Ecto neural progenitor cell (in vitro differentiated cells): ENCODE measurements around the gene YRDC.
"Not testable (repeated sequence)": the region's sequence is repeated elsewhere in the genome, so short reads cannot be mapped to it uniquely, and the experiment has no call there.

Experiments
- DNase-seq: peaks from one replicate; pipeline ENCODE4 v3.0.0-alpha.2; 2018; ENCODE audit warnings: low spot score

YRDC gene

DNA sequence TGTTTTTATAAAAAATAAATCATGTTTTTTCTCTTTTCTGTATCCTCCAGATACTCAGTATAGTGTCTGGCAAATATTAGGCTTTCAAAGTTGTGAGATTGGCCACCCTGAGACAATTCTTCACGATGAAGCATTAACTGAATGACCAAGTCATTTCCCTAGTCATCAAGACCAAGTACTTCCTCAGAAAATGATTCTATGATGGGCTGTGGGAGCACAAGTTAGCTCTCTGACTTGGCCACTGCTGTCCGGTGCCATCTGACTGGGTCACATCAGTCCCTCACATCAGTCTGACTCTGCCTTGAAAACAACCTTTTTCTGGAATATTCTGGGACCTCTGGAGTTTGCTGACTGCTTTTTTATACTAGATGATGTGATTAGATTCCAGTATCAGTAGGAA, 13.5 kb upstream of the YRDC start:
- no peak for DNase-seq

DNA sequence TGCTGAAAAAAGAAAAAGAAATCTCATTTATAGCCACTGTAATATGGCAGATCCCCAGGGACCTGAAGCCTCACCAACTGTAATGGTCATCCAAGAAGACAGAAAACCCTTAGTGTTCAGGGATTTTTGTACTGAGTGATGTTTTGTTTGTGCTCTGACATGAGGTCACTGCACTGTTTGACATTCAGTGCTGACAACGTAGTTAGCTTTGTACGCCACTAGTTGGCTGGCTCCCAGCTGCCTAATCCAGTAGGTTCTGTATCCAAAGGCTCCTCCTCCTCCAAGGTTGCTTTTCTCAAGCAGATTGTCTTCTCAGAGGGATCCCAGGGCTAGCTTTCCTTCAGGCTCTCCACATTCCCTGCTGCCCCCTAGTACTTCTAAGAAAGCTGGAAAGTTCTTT, 9.5 kb upstream of the YRDC start:
- no peak for DNase-seq

DNA sequence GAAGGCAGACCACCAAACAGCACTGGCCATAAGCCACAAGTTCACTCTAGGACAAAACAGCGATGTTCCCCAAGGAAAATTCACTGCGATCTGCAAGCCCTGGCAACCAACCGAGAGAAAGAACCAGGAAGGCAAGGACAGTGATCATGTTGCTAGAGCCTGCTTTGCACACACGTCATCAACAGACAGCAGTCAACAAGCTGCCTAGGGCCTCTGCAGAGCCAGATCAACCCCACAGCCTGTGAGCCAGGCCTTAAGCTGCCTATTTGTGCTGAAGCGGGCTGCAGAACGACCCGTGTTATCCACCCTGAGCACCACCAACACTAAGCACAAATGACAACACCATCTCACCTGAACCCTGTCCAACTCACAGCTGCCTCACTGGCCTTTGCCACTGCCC, 6.2 kb upstream of the YRDC start:
- no peak for DNase-seq

DNA sequence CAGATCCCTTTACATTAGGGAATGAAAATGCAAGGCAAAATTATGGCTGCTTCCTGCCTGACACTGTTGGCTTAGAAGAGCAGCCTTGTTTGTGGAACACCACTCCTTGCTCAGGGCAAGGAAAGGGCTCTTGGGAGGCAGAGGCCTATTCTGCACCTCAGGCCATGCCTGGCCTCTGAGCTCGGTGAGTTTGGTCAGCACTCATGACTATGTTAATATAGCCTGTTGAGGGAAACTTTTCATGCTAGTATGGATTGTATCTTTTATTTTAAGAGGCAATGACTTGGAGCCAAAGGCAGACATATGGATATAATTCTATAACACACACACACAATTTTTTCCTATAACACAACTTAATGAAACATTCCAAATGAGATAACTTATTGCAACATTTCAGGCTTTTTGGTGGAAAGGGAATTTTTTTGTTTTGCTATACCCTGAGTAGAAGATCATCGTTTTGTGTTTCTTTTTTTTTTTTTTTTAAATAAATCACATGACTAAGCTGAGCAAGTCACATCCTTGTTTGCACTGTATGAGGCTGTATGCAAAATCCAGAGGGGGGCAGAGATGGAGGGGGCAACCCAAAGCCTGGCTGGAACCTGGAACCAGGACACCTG, 5.6 kb upstream of the YRDC start:
- no peak for DNase-seq

DNA sequence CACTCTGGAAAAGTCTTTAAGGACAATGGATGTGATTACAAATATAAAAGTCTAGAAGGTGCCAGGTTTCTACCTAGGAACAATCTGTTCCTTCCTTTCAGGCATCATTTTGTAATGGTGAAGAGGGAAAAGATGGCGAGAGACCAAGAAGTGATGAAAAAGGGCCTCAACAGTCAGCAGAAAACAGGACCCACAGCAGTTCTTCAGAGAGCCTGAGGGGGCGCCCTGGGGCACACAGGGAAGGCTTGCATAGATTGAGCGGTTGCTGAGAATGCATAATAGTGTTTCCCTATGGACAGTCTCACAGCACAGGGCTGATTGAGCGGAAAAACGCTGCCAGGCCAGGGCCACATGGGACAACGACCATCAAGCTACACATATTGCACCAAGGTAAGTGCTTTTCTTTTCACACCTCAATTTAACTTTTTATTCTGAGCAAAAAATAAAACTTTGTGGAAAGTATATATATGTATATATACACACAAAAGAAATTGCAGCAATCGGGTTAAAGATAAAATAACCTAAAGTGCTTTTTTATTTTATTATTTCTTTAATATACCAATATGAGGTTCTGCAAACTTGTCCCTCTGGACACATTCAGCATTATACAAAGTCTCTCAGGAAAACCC, 3.1 kb upstream of the YRDC start:
- peak; percentile 81 for DNase-seq

DNA sequence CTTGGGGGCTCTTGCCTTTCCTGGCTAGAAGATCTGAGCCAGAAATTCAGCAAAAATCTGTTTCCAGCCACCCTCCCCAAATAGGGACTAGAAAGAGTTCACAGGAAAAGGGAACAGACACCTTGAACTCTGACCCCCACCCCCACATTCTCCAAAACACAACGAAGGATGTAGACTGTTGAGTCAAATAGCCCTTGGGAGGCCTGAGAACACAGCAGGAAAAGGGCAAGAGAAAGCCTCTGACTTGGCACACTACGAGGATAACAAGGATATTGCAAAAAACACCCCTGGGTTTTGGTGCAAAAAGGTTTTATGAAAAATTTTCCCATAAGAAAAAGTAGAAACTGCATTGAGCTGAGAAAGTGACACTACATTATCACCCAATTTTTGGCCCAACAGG, 1.9 kb upstream of the YRDC start:
- no peak for DNase-seq

DNA sequence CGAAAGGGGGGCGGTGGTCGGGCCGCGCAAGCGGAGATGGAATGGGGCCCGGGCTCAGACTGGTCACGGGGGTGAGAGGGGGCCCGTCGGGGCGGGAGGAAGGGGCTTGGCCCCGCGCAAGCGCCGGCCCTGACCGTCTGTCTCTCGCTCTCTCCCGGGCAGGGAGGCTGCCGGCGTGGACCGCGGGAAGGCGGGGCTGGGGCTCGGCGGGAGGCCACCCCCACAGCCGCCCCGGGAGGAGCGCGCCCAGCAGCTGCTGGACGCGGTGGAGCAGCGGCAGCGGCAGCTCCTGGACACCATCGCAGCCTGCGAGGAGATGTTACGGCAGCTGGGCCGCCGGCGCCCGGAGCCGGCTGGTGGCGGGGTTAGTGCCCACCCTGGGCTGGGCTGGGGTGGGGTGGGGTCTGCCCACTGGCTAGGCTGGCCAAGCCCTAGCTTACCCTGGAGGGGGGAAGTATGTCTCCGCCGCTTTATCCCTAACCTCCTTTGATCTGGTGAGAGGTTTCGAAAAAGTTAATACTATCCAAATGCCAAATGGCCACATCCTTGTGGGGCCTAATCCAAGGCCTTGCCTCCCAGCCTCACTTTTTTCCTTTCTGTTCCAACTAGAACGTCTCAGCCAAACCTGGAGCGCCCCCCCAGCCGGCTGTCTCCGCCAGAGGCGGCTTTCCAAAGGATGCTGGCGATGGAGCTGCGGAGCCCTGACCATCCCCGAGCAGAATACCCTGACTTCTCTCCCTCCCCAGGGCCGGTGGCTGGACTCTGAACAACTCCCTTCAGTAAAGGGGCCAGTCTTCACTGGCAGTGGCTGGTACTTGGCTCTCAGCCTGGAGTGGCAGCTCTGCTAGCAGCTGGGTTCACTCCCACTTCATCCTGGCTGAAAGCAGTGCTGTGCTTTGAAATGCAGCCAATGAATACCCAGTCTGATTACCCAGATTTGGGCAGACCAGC, 636 bp upstream of the YRDC start:
- DNase-seq = peak; percentile 71

DNA sequence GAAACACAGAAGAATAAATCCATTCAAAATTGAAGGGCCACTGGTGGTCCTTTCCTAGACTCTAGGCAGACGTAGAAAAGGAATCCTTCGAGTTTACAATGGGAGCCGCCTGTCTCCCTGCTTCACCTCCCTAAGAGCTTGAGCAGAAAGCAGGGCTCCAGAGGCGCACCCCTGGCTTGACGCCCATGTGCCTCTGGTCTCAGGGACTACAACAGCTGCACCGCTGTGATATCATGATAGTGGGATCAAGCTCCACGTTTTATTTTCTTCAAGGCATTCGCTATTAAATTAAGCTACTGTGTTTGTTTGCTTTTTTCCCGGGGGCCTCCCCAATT, 821 bp downstream of the YRDC start:
- DNase-seq = no peak

DNA sequence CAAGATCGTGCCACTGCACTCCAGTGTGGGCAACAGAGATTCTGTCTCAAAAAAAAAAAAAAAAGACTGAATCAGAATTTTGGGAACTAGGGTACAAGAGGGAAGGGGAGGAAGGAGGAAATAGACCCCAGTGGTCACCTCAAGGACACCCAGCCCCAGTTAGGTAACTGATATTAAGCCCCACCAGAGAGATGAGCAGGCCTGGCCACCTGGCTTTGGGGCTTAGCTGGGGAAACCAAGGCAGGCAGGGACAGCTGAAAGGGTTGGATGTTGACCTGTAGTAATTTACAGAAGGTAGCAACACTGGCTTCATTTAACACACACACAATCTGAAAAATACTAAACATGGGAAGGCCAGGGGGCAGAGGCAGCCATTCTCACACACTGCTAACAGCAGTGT, 5.6 kb downstream of the YRDC start:
- DNase-seq = no peak

DNA sequence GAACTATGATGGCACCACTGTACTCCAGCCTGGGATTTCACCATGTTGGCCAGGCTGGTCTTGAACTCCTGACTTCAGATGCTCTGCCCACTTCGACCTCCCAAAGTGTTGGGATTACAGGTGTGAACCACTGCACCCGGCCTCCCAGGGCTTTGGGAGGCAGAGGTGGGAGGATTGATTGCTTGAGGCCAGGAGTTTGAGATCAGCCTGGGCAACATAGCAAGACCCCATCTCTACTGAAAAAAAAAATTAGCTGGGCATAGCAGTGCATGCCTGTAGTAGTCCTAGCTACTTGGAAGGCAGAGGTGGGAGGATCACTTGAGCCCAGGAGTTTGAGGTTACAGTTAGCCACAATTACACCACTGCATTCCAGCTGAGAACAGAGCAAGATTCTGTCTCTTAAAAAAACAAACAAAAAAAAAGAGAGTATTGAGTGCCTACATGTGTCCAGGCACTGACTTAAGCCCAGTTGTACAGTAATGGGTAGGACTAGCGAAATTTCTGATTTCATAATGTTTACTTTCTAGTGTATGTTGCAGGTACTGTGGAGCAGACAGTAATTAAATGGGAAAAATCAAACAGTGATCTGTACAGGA, 10.2 kb downstream of the YRDC start:
- DNase-seq = no peak

DNA sequence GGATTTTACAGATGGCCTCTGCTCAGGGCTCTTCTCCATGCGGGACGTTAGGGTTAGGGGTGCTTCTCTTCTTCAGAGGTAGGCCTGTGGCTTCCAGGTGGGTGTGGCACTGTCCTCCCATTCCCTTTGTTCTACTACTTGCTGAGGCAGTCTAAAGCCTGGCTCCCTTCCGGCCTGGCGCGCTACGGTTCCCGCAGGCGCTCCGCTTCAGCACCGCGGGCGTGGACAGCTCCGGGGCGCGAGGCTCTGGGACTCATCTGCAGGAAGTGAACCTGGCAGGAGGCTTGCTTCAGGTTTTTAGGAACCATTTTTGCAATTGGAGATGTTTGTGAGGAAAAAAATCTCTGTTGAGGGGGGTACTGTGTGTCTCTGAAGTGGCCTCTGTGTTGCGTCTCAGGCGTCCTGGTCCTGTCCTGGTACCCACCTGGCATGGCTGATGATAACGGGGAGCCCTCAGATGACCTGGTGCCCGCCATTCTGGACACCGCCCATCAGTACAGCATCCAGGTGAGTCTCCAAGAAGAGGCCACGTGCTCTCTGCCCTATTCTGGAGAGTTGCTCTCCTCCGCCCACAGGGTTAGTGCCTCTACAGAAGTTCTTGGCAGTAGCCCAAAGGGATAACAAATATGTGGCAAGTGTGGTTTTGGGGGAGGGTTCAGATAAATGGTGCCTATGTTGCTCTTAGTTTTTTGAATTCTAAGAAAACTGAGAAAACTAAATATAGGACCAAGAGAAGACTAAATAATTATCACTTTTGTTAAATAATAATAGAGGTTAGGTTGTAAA, 12.5 kb downstream of the YRDC start:
- DNase-seq = peak; percentile 87

DNA sequence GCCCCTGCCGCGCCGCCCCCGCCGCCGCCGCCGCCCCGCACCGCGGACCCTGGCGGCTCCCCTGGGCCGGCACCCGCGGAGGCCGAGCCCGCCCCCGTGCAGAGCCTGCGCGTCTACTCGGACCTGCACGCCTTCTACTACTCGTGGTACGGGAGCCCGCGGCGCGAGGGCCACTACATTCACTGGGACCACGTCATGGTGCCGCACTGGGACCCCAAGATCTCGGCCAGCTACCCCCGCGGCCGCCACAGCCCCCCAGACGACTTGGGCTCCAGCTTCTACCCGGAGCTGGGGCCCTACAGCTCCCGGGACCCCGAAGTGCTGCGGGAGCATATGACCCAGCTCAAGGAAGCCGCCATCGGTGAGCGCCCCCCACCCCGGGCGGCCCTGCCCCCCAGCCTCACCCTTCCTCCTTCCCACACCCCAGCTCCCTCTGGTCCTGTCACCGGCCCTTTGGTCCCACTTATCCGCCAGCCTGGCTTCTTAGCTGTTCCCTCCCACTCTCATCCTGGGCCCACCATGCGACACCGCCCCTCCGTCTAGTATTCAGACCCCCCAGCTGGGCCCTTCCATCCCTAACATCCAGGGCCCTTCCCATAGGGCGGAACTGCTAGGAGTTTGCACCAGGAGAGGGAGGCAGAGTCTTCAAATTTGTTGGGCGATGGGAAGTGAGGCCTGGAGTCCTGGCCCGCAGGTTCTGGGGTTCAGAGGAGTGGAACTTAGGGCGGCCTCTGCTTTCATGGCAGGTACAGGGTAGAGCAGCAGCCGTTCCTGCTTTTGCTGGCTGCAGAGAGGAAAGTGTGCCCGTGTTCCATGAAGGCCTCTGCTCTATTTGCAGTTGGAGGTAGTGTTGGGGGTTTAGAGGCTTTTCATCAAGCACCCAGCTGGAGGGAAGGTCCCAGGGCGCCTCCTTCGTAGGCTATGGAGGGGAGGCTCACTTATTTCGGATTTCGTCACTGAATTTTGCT, 13.4 kb downstream of the YRDC start:
- DNase-seq = peak; percentile 50

DNA sequence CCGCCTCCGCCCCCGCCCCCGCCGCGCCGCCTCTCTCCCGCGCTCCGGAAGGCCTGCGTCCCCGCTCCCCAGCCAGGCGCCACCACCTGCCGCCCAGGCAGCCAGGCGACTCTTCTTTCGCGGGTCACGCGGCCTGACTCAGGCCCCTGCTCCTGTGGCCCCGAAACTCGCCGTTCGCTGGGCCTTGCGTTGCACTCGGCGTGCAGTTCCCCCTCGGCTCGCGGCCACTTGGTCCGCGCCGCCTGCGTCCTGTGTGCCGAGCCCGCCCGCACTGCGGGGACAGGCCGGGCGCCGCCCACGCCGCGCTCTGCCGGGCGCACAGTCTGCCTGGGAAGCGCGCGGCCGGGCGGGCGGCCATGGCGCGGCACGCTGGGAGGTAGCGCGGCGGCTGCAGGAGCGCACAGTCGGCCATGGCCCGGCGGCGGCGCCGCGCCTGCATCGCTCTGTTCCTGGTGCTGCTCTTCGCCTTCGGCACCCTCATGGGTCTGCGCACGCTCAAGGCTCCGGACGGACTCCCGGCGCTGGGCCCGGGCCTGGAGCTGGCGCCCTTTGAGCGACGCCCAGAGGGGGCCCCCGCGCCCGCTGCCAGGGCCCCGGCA, 14.1 kb downstream of the YRDC start, which contains the start of gene MANEAL:
Gene MANEAL, plus strand, starts transcription at position 75 of the 599 bp plus-strand sequence. Its CDS starts 336 bp downstream, at position 411.
- DNase-seq = peak; percentile 68

DNA sequence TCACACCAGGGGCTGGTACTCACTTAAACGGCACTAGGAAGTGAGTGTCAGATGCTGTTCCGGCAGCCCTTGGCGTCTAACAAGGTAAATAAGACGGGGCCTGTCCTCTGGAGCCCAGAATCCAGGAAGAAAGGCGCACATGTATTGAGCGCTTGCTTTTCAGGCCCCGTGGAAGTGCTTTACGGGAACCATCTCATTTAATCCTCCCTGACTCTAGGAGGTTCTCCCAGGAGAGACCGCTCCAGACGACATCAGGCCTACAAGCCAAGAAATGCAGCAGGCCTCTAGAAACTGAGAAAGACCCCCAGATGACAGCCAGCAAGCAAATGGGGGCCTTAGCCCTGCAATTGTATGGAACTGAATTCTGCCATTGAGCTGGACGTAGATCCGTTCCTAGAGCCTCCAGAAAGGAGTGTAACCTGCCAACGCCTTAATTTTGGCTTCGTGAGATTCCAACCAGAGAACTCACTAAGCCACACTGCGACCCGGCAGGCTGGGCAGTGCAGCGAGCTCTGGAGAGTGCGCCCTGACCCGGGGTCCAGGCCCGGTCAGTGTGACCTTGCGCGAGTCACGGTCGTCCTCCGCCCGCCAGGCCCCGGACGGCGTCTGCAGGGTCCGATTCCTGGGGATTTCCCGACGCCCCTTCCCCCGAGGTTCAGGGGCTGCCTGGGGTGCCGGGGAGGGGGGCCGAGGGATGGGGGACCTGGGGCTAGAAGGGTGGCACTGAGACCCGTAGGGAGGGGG, 14.9 kb downstream of the YRDC start:
- no peak for DNase-seq

DNA sequence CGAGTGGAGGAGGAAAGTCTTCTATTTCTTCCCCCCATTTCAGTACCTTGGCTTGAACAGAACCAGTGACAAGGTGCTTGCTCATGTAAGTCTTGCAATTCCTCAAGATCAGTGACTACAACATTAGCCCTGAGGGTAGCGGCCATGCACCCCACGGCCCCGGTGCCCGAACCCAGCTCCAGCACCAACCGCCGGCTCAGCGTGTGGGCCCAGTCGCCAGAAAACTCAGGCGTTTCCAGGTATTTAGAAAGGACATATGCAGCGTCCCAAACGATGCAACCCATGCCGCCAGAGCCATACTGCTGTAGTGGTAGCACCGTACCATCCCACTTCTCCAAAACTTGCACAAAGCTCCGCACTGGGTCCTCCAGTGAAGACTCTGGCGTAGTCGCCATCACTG, 25.5 kb downstream of the YRDC start:
- DNase-seq = no peak

DNA sequence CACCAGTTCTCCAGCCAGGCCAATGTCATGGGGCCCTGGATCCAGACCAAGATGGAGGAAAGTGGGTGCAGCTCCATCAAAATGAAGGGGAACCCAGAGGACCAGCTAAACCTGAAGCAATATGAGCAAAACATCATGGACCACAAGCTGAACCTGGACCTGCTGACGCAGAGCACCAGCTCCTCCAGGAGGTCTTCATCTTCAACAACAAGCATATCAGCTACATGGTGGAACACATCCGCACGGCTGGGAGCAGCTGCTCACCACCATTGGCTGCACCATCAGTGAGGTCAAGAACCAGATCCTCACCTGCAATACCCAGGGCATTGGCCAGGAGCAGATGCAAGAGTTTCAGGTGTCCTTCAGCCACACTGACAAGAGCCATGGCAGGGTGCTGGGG, 29.4 kb downstream of the YRDC start:
- DNase-seq = no peak

DNA sequence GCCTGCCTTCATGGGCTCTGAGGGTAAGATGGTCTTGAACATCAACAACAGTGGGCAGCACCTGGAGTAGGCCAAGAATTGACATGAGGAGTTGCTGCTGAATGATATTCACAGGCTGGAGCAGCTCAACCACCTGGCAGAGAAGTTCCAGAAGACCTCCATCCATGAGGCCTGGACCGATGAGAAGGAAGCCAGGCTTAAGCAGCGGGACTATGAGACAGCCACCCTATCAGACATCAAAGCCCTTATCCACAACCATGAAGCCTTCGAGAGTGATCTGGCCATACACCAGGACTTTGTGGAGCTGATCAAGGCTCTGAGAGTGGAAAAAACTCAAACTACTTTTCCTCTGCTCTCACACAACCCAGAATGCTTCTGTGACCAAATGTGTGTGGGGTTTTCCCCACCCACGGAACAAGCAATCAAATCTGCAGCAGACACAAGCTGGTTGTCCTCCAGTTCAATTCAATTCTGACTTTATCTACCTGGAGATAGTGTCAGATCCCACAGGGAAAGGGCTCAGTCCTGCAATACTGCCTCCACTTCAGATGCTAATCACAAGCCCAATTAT, 31.0 kb downstream of the YRDC start:
- DNase-seq = no peak

DNA sequence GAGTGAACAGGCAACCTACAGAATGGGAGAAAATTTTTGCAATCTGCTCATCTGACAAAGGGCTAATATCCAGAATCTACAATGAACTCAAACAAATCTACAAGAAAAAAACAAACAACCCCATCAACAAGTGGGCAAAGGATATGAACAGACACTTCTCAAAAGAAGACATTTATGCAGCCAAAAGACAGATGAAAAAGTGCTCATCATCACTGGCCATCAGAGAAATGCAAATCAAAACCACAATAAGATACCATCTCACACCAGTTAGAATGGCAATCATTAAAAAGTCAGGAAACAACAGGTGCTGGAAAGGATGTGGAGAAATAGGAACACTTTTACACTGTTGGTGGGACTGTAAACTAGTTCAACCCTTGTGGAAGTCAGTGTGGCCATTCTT, 36.6 kb downstream of the YRDC start:
- not testable (repeated sequence) for DNase-seq

DNA sequence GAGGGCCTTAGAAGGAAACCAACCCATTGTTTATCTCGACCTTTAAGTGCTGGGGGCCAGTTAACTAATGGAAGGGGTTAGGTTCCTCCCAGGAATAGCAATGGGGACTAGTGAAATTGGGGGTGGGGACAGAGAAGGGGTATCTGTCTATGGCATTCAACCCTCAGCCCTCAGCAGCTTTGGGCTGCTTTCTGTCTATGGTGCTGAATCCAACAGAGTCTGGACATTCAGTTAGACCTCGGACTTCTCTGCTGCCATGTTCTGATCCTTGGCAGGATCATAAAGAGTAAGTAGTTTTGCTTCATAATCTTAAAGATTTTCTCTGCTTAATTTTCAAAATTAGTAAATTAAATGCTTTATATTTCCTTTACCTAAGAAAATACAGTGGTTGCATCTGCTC, 40.5 kb downstream of the YRDC start:
- peak; percentile 6 for DNase-seq
